K562 (cell line): Measurements from ENCODE around the gene PNPLA7. TPM values are rescaled to one million over a fixed set of nuclear protein-coding genes. Genes with fewer than 3 reads are reported as not detected.

Experiments
- ATF1 ChIP-seq, 2 experiments: fragments of 450-650 bp in 1 of 2; IDR thresholded peaks; 2 replicates each; pipeline ENCODE4 v1.6.1; 2016; ENCODE audit warnings: missing compliant biosample characterization in 1 of 2, missing genetic modification characterization in 1 of 2
- CUX1 ChIP-seq: fragments of 200-800 bp; sonication (Bioruptor generic); IDR thresholded peaks from 2 replicates; pipeline ENCODE4 v1.6.1; 2016; ENCODE audit warnings: missing genetic modification characterization, missing compliant biosample characterization
- ESRRA ChIP-seq: fragments of 450-650 bp; IDR thresholded peaks from 2 replicates; pipeline ENCODE4 v1.6.1; 2014; ENCODE audit warnings: low read depth, mild to moderate bottlenecking, moderate library complexity, borderline replicate concordance
- FOXA3 ChIP-seq, 2 experiments: fragments of 450-650 bp in 1 of 2; sonication (generic) in 1 of 2; formaldehyde crosslinking; IDR thresholded peaks in 1 of 2; conservative IDR thresholded peaks in 1 of 2; 2 replicates each; pipeline versions ENCODE4 v1.4.0 to v1.8.0; 2020 to 2022; ENCODE audit warnings: mild to moderate bottlenecking in 2 of 2, missing genetic modification reagents in 1 of 2
- HDAC2 ChIP-seq: fragments of 450-650 bp; IDR thresholded peaks from 2 replicates; pipeline ENCODE4 v1.6.1; 2016; ENCODE audit warnings: mild to moderate bottlenecking
- HMGXB4 ChIP-seq: sonication (generic); formaldehyde crosslinking; IDR thresholded peaks from 2 replicates; pipeline ENCODE4 v1.8.1; 2023; ENCODE audit warnings: mild to moderate bottlenecking, missing genetic modification reagents
- NFRKB ChIP-seq: fragments of 450-650 bp; IDR thresholded peaks from 2 replicates; pipeline ENCODE4 v1.6.1; 2016; ENCODE audit warnings: low read depth
- PHF8 ChIP-seq: fragments of 200-600 bp; sonication (generic); IDR thresholded peaks from 2 replicates; pipeline ENCODE4 v1.6.1; 2012; ENCODE audit warnings: mixed run types, mild to moderate bottlenecking, inconsistent platforms, low read length, moderate library complexity, borderline replicate concordance
- RBM14 ChIP-seq: fragments of 200-400 bp; formaldehyde crosslinking; IDR thresholded peaks from 2 replicates; pipeline ENCODE4 v1.6.1; 2018; ENCODE audit warnings: low read depth, mild to moderate bottlenecking, low read length, moderate library complexity, borderline replicate concordance; ENCODE audit not compliant: insufficient read depth
- RBM25 ChIP-seq: fragments of 200-400 bp; formaldehyde crosslinking; IDR thresholded peaks from 2 replicates; pipeline ENCODE4 v1.6.1; 2018; ENCODE audit warnings: low read length, low read depth, moderate library complexity; ENCODE audit not compliant: severe bottlenecking
- ZBTB11 ChIP-seq, 3 experiments: fragments of 200-800 bp in 1 of 3; fragments of 250-450 bp in 1 of 3; fragments of 450-650 bp in 1 of 3; sonication (Bioruptor Pico) in 1 of 3; sonication (Bioruptor generic) in 1 of 3; formaldehyde crosslinking in 1 of 3; IDR thresholded peaks; 2 replicates each; pipeline versions ENCODE4 v1.6.1 to v1.8.0; 2016 to 2022; ENCODE audit warnings: mild to moderate bottlenecking in 2 of 3, missing genetic modification characterization in 2 of 3, missing compliant biosample characterization in 1 of 3, moderate library complexity in 1 of 3
- ZNF263 ChIP-seq: sonication (generic); formaldehyde crosslinking; IDR thresholded peaks from 2 replicates; pipeline ENCODE4 v1.8.0; 2022; ENCODE audit warnings: mild to moderate bottlenecking, missing genetic modification reagents, borderline replicate concordance
- ZNF395 ChIP-seq: fragments of 200-800 bp; sonication (Bioruptor generic); IDR thresholded peaks from 2 replicates; pipeline ENCODE4 v1.6.1; 2017; ENCODE audit warnings: missing genetic modification characterization, missing compliant biosample characterization
- polyA plus RNA-seq, 8 experiments: library from polyadenylated mRNA; depleted of rRNA in 4 of 8; stranded (reverse) in 5 of 8; unstranded in 3 of 8; fragments of >200 nt; fragmentation: Nextera tagmentation in 2 of 8; fragmentation: Illumina TruSeq in 1 of 8; extraction: Ambion mirVana in 2 of 8; extraction: Trizol in 1 of 8; gene quantifications; 2 replicates each; pipeline versions ENCODE4 v1.2.1 to v1.2.3, GENCODE V29; 2011 to 2014; ENCODE audit warnings: inconsistent platforms in 1 of 8, missing spikeins in 1 of 8
- total RNA-seq, 7 experiments: library from RNA; depleted of rRNA in 6 of 7; stranded (reverse); fragments of >200 nt in 6 of 7; fragmentation: Illumina TruSeq in 2 of 7; extraction: Trizol in 2 of 7; gene quantifications; 2 replicates each; pipeline versions ENCODE4 v1.2.1 to v1.2.3, GENCODE V29; 2011 to 2021; ENCODE audit warnings: low replicate concordance in 1 of 7

PNPLA7 gene
- total and polyA plus RNA-seq, 9 of the 15 experiments (the other 6 are each of a cell fraction or from before 2014, with no cell fraction given), result 0.01 to 0.85 (median 0.19) TPM; not detected in 1

GRCh38 chr9:137482094-137482781 is 68.0 kb downstream of the PNPLA7 start (continued):
- TF ChIP-seq ZBTB11 (CRISPR knock-in tag; IDR thresholded peaks at IDR 0.05) (peak in 1 of 3 experiments; percentile 65; a peak in 2 of 6 replicates), FOXA3 (CRISPR knock-in tag; conservative IDR thresholded peaks at IDR 0.05 in 1 of 2, IDR thresholded peaks at IDR 0.05 in 1 of 2) (peak in 1 of 2 experiments; percentile 54; a peak in 2 of 4 replicates), CUX1 (0 out of 2 replicates have a peak, but pooled peaks have one; percentile 14), ATF1 (CRISPR knock-in tag; IDR thresholded peaks at IDR 0.05) (no peak), ATF1 (tag; IDR thresholded peaks at IDR 0.05) (peak; percentile 45), RBM14 (no peak), RBM25 (no peak), ESRRA (peak; percentile 40; the same call in 1 of the 2 replicates), PHF8 (no peak), NFRKB (peak; percentile 43; the same call in 1 of the 2 replicates), HDAC2 (peak; percentile 89), HMGXB4 (no peak), ZNF263 (peak; percentile 38; the same call in 1 of the 2 replicates), ZNF395 (CRISPR knock-in tag) (peak; percentile 93)
